Measurements from ENCODE around the gene GGA1. TPM values are rescaled to one million over a fixed set of nuclear protein-coding genes. Genes with fewer than 3 reads are reported as not detected.

The GGA1 gene
- total and polyA plus RNA-seq, 2 of the 4 experiments (the other 2 are of a cell fraction) = 17.2 to 48.5 TPM

GRCh38 chr22:37676736-37677492, 68.3 kb downstream of the GGA1 start:
- intact Hi-C loops (cut with micrococcal nuclease) = loop anchor here (5.0 kb wide), 1 partner anchor 130 kb away; no protein-coding TSS in a partner anchor
- peak; percentile 56 for ATAC-seq (ENCODE audit: low read depth)
- peak overlapping the region; percentile 81 for H2AFZ ChIP-seq (replicated peaks; ENCODE audit: low read length, poor library complexity)
- TF ChIP-seq CEBPB (IDR thresholded peaks at IDR 0.05; ENCODE audit: low read depth, low read length) (no peak), MXI1 (IDR thresholded peaks at IDR 0.05; ENCODE audit: borderline replicate concordance, low read depth, low read length) (peak; percentile 56; the same call in 1 of the 2 replicates), RCOR1 (IDR thresholded peaks at IDR 0.05; ENCODE audit: insufficient replicate concordance, low read length) (no peak), RAD21 (IDR thresholded peaks at IDR 0.05; ENCODE audit: low read length) (no peak), FOS (IDR thresholded peaks at IDR 0.05; ENCODE audit: low read depth, low read length) (peak; percentile 86), NFE2L2 (IDR thresholded peaks at IDR 0.05; ENCODE audit: low read depth, low read length) (no peak), POLR2A (IDR thresholded peaks at IDR 0.05; ENCODE audit: low read depth, low read length) (peak; percentile 90), CHD1 (IDR thresholded peaks at IDR 0.05; ENCODE audit: low read depth, low read length) (0 out of 2 replicates have a peak, but pooled peaks have one; percentile 12), SMC3 (IDR thresholded peaks at IDR 0.05; ENCODE audit: low read depth, low read length) (0 out of 2 replicates have a peak, but pooled peaks have one; percentile 8), BHLHE40 (IDR thresholded peaks at IDR 0.05; ENCODE audit: low read depth, low read length) (0 out of 2 replicates have a peak, but pooled peaks have one; percentile 25), MAFK (IDR thresholded peaks at IDR 0.05; ENCODE audit: low read depth, low read length) (peak; percentile 26; the same call in 1 of the 2 replicates), RFX5 (IDR thresholded peaks at IDR 0.05; ENCODE audit: low read depth, low read length) (no peak), MAZ (IDR thresholded peaks at IDR 0.05; ENCODE audit: borderline replicate concordance, low read depth, low read length) (peak; percentile 97)
- TF ChIP-seq, protein P1, sequence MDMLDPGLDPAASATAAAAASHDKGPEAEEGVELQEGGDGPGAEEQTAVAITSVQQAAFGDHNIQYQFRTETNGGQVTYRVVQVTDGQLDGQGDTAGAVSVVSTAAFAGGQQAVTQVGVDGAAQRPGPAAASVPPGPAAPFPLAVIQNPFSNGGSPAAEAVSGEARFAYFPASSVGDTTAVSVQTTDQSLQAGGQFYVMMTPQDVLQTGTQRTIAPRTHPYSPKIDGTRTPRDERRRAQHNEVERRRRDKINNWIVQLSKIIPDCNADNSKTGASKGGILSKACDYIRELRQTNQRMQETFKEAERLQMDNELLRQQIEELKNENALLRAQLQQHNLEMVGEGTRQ (IDR thresholded peaks at IDR 0.05; ENCODE audit: low read depth, low read length) = no peak
- TF ChIP-seq, protein P2, sequence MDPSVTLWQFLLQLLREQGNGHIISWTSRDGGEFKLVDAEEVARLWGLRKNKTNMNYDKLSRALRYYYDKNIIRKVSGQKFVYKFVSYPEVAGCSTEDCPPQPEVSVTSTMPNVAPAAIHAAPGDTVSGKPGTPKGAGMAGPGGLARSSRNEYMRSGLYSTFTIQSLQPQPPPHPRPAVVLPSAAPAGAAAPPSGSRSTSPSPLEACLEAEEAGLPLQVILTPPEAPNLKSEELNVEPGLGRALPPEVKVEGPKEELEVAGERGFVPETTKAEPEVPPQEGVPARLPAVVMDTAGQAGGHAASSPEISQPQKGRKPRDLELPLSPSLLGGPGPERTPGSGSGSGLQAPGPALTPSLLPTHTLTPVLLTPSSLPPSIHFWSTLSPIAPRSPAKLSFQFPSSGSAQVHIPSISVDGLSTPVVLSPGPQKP (IDR thresholded peaks at IDR 0.05; ENCODE audit: borderline replicate concordance, low read depth, low read length) = no peak

More at GRCh38 chr22:37676736-37677492, 68.3 kb downstream of the GGA1 start:
- peak overlapping the region; percentile 100 for H3K14ac ChIP-seq (replicated peaks; ENCODE audit: low read depth, low read length)
- H3K18ac ChIP-seq (ENCODE audit: low read depth, low read length) = peak overlapping the region; percentile 67
- H3K36me3 ChIP-seq (ENCODE audit: control insufficient read depth, insufficient read depth, low read length) = peaks cover 28% of the 10 kb centered on the region
- CTCF ChIA-PET = no interaction called here
- H3K4me2 ChIP-seq (ENCODE audit: low read depth, low read length) = peak overlapping the region; percentile 97
- DNase-seq = peak; percentile 98
- H3K27ac ChIP-seq (ENCODE audit: insufficient read depth, low read length) = peak overlapping the region; percentile 98
- H2BK20ac ChIP-seq (ENCODE audit: low read depth, low read length) = 0 out of 2 replicates have a peak overlapping the region, but pooled peaks have one; percentile 24
- WGBS, 2 experiments (ENCODE audit: extremely low coverage in 2 of 2, insufficient read length in 1 of 2) = 0% methylated on average over 1 of the region's 42 CpGs; no CpG with 5 or more reads in 1 of the 2 experiments
- peak overlapping the region; percentile 92 for H3K4me3 ChIP-seq (ENCODE audit: insufficient read depth, low read depth, low read length)
- no peaks in the 10 kb centered on the region; the same call in 1 of the 2 replicates for H3K9me1 ChIP-seq (ENCODE audit: insufficient read depth, low read length)
- dilution Hi-C loops (cut with HindIII; ENCODE audit: low sequenced_read_pairs, unreplicated experiment) = no loop called here
- H3K9me3 ChIP-seq (ENCODE audit: control insufficient read depth, insufficient read depth, low read length) = no peaks in the 10 kb centered on the region
- H3K79me1 ChIP-seq (ENCODE audit: low read depth in 1 of 2, low read length in 2 of 2) = peaks cover 12 to 61% of the 10 kb centered on the region in 2 experiments; a peak in 3 of 4 replicates
- H3K27me3 ChIP-seq (ENCODE audit: control insufficient read depth, insufficient read depth, low read length) = no peaks in the 10 kb centered on the region
- in situ Hi-C loops (cut with MboI; ENCODE audit: low sequenced_read_pairs) = no loop called here
- H4K8ac ChIP-seq (ENCODE audit: low read depth in 2 of 2, low read length in 2 of 2) = peak overlapping the region; percentile 89 to 93
- H2BK15ac ChIP-seq (ENCODE audit: low read depth, low read length) = peak overlapping the region; percentile 7; the same call in 1 of the 3 replicates
- peaks cover 20% of the 10 kb centered on the region for H3K4me1 ChIP-seq (ENCODE audit: control insufficient read depth, insufficient read depth, low read length)
- H4K5ac ChIP-seq (ENCODE audit: low read depth, low read length) = peak overlapping the region; percentile 36
- peak overlapping the region; percentile 98 for H4K91ac ChIP-seq (ENCODE audit: insufficient read depth, low read depth, low read length)
- peak overlapping the region; percentile 99 for H2AK5ac ChIP-seq (ENCODE audit: low read depth, low read length)
- H3K23ac ChIP-seq (ENCODE audit: low read depth, low read length) = peak overlapping the region; percentile 98
- peak overlapping the region; percentile 100 for H3K56ac ChIP-seq (ENCODE audit: extremely low read depth, insufficient read depth, low read length)
- peak overlapping the region; percentile 58 for H2BK120ac ChIP-seq (ENCODE audit: low read depth, low read length)
- peaks cover 69% of the 10 kb centered on the region for H4K20me1 ChIP-seq (ENCODE audit: insufficient read depth, low read length)
- peak overlapping the region; percentile 97 for H3K9ac ChIP-seq (ENCODE audit: low read depth, low read length)
- peak overlapping the region; percentile 98 for H2BK5ac ChIP-seq (ENCODE audit: low read depth, low read length, poor library complexity, severe bottlenecking)
- no TSS peak for BruUV-seq (replicated peaks)
- peak overlapping the region; percentile 100 for H2AK9ac ChIP-seq (replicated peaks; ENCODE audit: low read depth, low read length, poor library complexity)
- POLR2A ChIA-PET (ENCODE audit: unreplicated experiment) = interaction anchor here (0.6 to 2.8 kb wide), 4 partner anchors 18 to 166 kb away, joined by 4 to 14 read pairs (median 6); partner anchors contain the start of genes GGA1, PDXP and SH3BP1
- peak overlapping the region; percentile 99 for H3K4ac ChIP-seq (ENCODE audit: low read depth, low read length)

All from IMR-90 (cell line).